ENCODE results near the gene ZDHHC3.

ZDHHC3 gene

GRCh38 chr3:44976002-44976815 is at the start of gene ZDHHC3, which contains the start of gene EXOSC7:
ZDHHC3 (minus strand) TSS chr3:44976174; CDS start chr3:44959436, 16,738 bp downstream.
EXOSC7 (plus strand) TSS chr3:44976244; CDS start chr3:44976278, 34 bp downstream.
- peak; percentile 82 for DNase-seq

GRCh38 chr3:45024542-45025255 is 48.7 kb upstream of the ZDHHC3 start:
- DNase-seq = no peak

GRCh38 chr3:45023675-45024074 is 47.7 kb upstream of the ZDHHC3 start:
- no peak for DNase-seq

GRCh38 chr3:45021524-45022297 is 45.7 kb upstream of the ZDHHC3 start:
- DNase-seq = no peak

- DNase-seq = no peak
Measured at GRCh38 chr3:45020534-45020933, 44.6 kb upstream of the ZDHHC3 start.

GRCh38 chr3:45017821-45018220 is 41.8 kb upstream of the ZDHHC3 start:
- DNase-seq = no peak

- no peak for DNase-seq
Measured at GRCh38 chr3:45016916-45017315, 40.9 kb upstream of the ZDHHC3 start.

GRCh38 chr3:45012577-45012976 is 36.6 kb upstream of the ZDHHC3 start:
- DNase-seq = no peak

GRCh38 chr3:45011756-45012508 is 36.0 kb upstream of the ZDHHC3 start:
- no peak for DNase-seq

- no peak for DNase-seq
Measured at GRCh38 chr3:45010811-45011333, 34.9 kb upstream of the ZDHHC3 start.

GRCh38 chr3:45009868-45010267 is 33.9 kb upstream of the ZDHHC3 start:
- DNase-seq = no peak

GRCh38 chr3:45008117-45008516 is 32.1 kb upstream of the ZDHHC3 start:
- DNase-seq = no peak

GRCh38 chr3:45007091-45007490 is 31.1 kb upstream of the ZDHHC3 start:
- DNase-seq = no peak

GRCh38 chr3:45003859-45004258 is 27.9 kb upstream of the ZDHHC3 start:
- DNase-seq = no peak

GRCh38 chr3:45003406-45003805 is 27.4 kb upstream of the ZDHHC3 start:
- DNase-seq = no peak

GRCh38 chr3:45002720-45003119 is 26.7 kb upstream of the ZDHHC3 start:
- DNase-seq = no peak

GRCh38 chr3:45002139-45002660 is 26.2 kb upstream of the ZDHHC3 start:
- DNase-seq = no peak

- DNase-seq = no peak
Measured at GRCh38 chr3:45001738-45002137, 25.8 kb upstream of the ZDHHC3 start.

GRCh38 chr3:45000823-45001222 is 24.8 kb upstream of the ZDHHC3 start:
- DNase-seq = no peak

- no peak for DNase-seq
Measured at GRCh38 chr3:44999782-45000181, 23.8 kb upstream of the ZDHHC3 start.

GRCh38 chr3:44996556-44996969 is 20.6 kb upstream of the ZDHHC3 start:
- DNase-seq = no peak

GRCh38 chr3:44995142-44995770 is 19.3 kb upstream of the ZDHHC3 start:
- no peak for DNase-seq

Measured in activated gamma-delta T cell treated with Interleukin-2 at 50 U/mL for 16 hours (primary cell).